ENCODE measurements around the gene CDC14A.
"Not testable (repeated sequence)": the region's sequence is repeated elsewhere in the genome, so short reads cannot be mapped to it uniquely, and the experiment has no call there.

Gene CDC14A

DNA sequence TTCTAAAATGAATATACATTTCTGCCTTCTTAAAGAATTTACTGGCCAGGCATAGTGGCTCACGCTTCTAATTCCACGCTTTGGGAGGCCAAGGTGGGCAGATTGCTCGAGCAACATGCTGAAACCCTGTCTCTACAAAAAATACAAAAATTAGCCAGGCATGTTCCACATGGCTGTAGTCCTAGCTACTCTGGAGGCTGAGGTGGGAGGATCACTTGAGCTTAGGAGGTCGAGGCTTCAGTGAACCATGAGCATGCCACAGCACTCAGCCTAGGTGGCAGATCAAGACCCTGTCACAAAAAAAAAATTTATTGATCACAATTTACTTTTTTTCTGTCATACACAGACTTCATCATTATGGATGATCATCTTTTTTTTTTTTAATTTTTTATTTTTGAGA, 11.5 kb downstream of the CDC14A start:
- no peaks in the 10 kb centered on the region for H3K4me1 ChIP-seq (ENCODE audit: insufficient read depth, low read length, severe bottlenecking)
- H3K9ac ChIP-seq (ENCODE audit: low read length): no peak overlapping the region
- H3K27ac ChIP-seq (ENCODE audit: low read depth, low read length, poor library complexity, severe bottlenecking): no peak overlapping the region
- TF ChIP-seq CTCF (IDR thresholded peaks at IDR 0.05; ENCODE audit: low read length): no peak
- TF ChIP-seq EZH2 (IDR thresholded peaks at IDR 0.05; ENCODE audit: borderline replicate concordance, low read length): no peak
- no peaks in the 10 kb centered on the region for H4K20me1 ChIP-seq (ENCODE audit: insufficient read depth, low read length)
- H2AFZ ChIP-seq (ENCODE audit: low read length): no peak overlapping the region
- H3K9me3 ChIP-seq (ENCODE audit: low read length): no peaks in the 10 kb centered on the region
- no peaks in the 10 kb centered on the region for H3K79me2 ChIP-seq (ENCODE audit: insufficient read depth, low read length)
- no peaks in the 10 kb centered on the region for H3F3A ChIP-seq (ENCODE audit: insufficient read depth, low read length)
- H3K4me3 ChIP-seq (ENCODE audit: low read depth, low read length, poor library complexity, severe bottlenecking): no peak overlapping the region
- no peak overlapping the region for H3K4me2 ChIP-seq (ENCODE audit: low read length)
- no peaks in the 10 kb centered on the region for H3K27me3 ChIP-seq (ENCODE audit: insufficient read depth, low read length)
- H3K9me2 ChIP-seq (ENCODE audit: low read depth, low read length): no peaks in the 10 kb centered on the region
- H3K36me3 ChIP-seq (ENCODE audit: insufficient read depth, low read length): no peaks in the 10 kb centered on the region

- no peak overlapping the region for H2AFZ ChIP-seq (ENCODE audit: low read length)
- H3K4me3 ChIP-seq (ENCODE audit: low read depth, low read length, poor library complexity, severe bottlenecking): no peak overlapping the region
- no peak overlapping the region for H3K27ac ChIP-seq (ENCODE audit: low read depth, low read length, poor library complexity, severe bottlenecking)
- no peaks in the 10 kb centered on the region for H4K20me1 ChIP-seq (ENCODE audit: insufficient read depth, low read length)
- no peak for TF ChIP-seq CTCF (IDR thresholded peaks at IDR 0.05; ENCODE audit: low read length)
- no peak for TF ChIP-seq EZH2 (IDR thresholded peaks at IDR 0.05; ENCODE audit: borderline replicate concordance, low read length)
- no peaks in the 10 kb centered on the region for H3F3A ChIP-seq (ENCODE audit: insufficient read depth, low read length)
- no peak overlapping the region for H3K9ac ChIP-seq (ENCODE audit: low read length)
- no peaks in the 10 kb centered on the region for H3K9me2 ChIP-seq (ENCODE audit: low read depth, low read length)
- no peaks in the 10 kb centered on the region for H3K79me2 ChIP-seq (ENCODE audit: insufficient read depth, low read length)
- H3K27me3 ChIP-seq (ENCODE audit: insufficient read depth, low read length): no peaks in the 10 kb centered on the region
- H3K9me3 ChIP-seq (ENCODE audit: low read length): no peaks in the 10 kb centered on the region
- no peaks in the 10 kb centered on the region for H3K4me1 ChIP-seq (ENCODE audit: insufficient read depth, low read length, severe bottlenecking)
- no peaks in the 10 kb centered on the region for H3K36me3 ChIP-seq (ENCODE audit: insufficient read depth, low read length)
- no peak overlapping the region for H3K4me2 ChIP-seq (ENCODE audit: low read length)
Measured at GRCh38 chr1:100364697-100365096, 12.4 kb downstream of the CDC14A start.

- no peak overlapping the region for H3K4me3 ChIP-seq (ENCODE audit: low read depth, low read length, poor library complexity, severe bottlenecking)
Measured at GRCh38 chr1:100366209-100366525, 13.9 kb downstream of the CDC14A start.

DNA sequence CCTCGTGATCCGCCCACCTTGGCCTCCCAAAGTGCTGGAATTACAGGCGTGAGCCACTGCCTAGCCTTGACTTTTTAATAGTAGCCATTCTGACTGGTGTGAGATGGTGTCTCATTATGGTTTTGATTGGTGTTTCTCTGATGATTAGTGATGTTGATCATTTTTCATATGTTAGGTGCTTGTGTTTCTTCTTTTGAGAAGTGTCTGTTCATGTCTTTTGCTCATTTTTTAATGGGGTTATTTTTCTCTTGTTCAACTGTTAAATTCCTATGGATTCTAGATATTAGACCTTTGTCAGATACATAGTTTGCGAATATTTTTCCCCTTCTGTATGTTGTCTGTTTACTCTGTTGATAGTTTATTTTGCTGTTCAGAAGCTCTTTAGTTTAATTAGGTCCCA, 17.0 kb downstream of the CDC14A start:
- not testable (repeated sequence) for H3K36me3 ChIP-seq (ENCODE audit: insufficient read depth, low read length); H3F3A ChIP-seq (ENCODE audit: insufficient read depth, low read length); H3K4me3 ChIP-seq (ENCODE audit: low read depth, low read length, poor library complexity, severe bottlenecking); H3K4me1 ChIP-seq (ENCODE audit: insufficient read depth, low read length, severe bottlenecking); H3K9me3 ChIP-seq (ENCODE audit: low read length); H3K9me2 ChIP-seq (ENCODE audit: low read depth, low read length); H4K20me1 ChIP-seq (ENCODE audit: insufficient read depth, low read length); H3K27ac ChIP-seq (ENCODE audit: low read depth, low read length, poor library complexity, severe bottlenecking); H3K27me3 ChIP-seq (ENCODE audit: insufficient read depth, low read length); H3K9ac ChIP-seq (ENCODE audit: low read length); H3K79me2 ChIP-seq (ENCODE audit: insufficient read depth, low read length); H2AFZ ChIP-seq (ENCODE audit: low read length); H3K4me2 ChIP-seq (ENCODE audit: low read length)

More at GRCh38 chr1:100366209-100366525, 13.9 kb downstream of the CDC14A start:
- Histone ChIP-seq H3F3A (ENCODE audit: insufficient read depth, low read length) (no peaks in the 10 kb centered on the region), H3K27ac (ENCODE audit: low read depth, low read length, poor library complexity, severe bottlenecking) (no peak overlapping the region), H3K36me3 (ENCODE audit: insufficient read depth, low read length) (no peaks in the 10 kb centered on the region), H3K4me2 (ENCODE audit: low read length) (no peak overlapping the region), H4K20me1 (ENCODE audit: insufficient read depth, low read length) (no peaks in the 10 kb centered on the region), H3K4me1 (ENCODE audit: insufficient read depth, low read length, severe bottlenecking) (no peaks in the 10 kb centered on the region), H3K9me2 (ENCODE audit: low read depth, low read length) (no peaks in the 10 kb centered on the region), H3K9ac (ENCODE audit: low read length) (no peak overlapping the region), H3K27me3 (ENCODE audit: insufficient read depth, low read length) (no peaks in the 10 kb centered on the region), H3K9me3 (ENCODE audit: low read length) (0 out of 2 replicates have a peak, but pooled peaks cover 2% of the 10 kb centered on the region), H2AFZ (ENCODE audit: low read length) (no peak overlapping the region), H3K79me2 (ENCODE audit: insufficient read depth, low read length) (no peaks in the 10 kb centered on the region)
- no peak for TF ChIP-seq EZH2 (IDR thresholded peaks at IDR 0.05; ENCODE audit: borderline replicate concordance, low read length)
- no peak for TF ChIP-seq CTCF (IDR thresholded peaks at IDR 0.05; ENCODE audit: low read length)

DNA sequence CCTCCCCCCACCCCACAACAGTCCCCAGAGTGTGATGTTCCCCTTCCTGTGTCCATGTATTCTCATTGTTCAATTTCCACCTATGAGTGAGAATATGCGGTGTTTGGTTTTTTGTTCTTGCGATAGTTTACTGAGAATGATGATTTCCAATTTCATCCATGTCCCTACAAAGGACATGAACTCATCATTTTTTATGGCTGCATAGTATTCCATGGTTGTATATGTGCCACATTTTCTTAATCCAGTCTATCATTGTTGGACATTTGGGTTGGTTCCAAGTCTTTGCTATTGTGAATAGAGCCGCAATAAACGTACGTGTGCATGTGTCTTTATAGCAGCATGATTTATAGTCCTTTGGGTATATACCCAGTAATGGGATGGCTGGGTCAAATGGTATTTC, 21.6 kb downstream of the CDC14A start:
- H3K4me3 ChIP-seq (ENCODE audit: low read depth, low read length, poor library complexity, severe bottlenecking); H3K9me3 ChIP-seq (ENCODE audit: low read length); H3K36me3 ChIP-seq (ENCODE audit: insufficient read depth, low read length); H3K27ac ChIP-seq (ENCODE audit: low read depth, low read length, poor library complexity, severe bottlenecking); H4K20me1 ChIP-seq (ENCODE audit: insufficient read depth, low read length); H3F3A ChIP-seq (ENCODE audit: insufficient read depth, low read length); H3K9ac ChIP-seq (ENCODE audit: low read length); H3K4me1 ChIP-seq (ENCODE audit: insufficient read depth, low read length, severe bottlenecking); H3K9me2 ChIP-seq (ENCODE audit: low read depth, low read length); H3K27me3 ChIP-seq (ENCODE audit: insufficient read depth, low read length); H2AFZ ChIP-seq (ENCODE audit: low read length); H3K79me2 ChIP-seq (ENCODE audit: insufficient read depth, low read length); H3K4me2 ChIP-seq (ENCODE audit: low read length): not testable (repeated sequence)

DNA sequence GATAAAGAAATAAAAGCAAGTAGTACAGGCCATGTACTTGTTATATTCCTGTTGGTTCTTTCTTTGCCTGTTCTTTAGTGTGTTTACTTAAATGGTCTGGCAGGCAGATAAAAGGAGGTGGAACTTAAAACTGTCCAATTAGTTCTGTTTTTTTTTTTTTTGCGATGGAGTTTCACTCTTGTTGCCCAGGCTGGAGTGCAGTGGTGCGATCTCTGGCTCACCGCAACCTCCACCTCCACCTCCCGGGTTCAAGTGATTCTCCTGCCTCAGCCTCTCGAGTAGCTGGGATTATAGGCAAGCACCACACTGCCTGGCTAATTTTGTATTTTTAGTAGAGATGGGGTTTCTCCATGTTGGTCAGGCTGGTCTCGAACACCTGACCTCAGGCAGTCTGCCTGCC, 24.6 kb downstream of the CDC14A start:
- H2AFZ ChIP-seq (ENCODE audit: low read length); H3K4me2 ChIP-seq (ENCODE audit: low read length); H3K9me2 ChIP-seq (ENCODE audit: low read depth, low read length); H3K9me3 ChIP-seq (ENCODE audit: low read length); H3K9ac ChIP-seq (ENCODE audit: low read length); H4K20me1 ChIP-seq (ENCODE audit: insufficient read depth, low read length); H3K36me3 ChIP-seq (ENCODE audit: insufficient read depth, low read length); H3K27ac ChIP-seq (ENCODE audit: low read depth, low read length, poor library complexity, severe bottlenecking); H3K4me1 ChIP-seq (ENCODE audit: insufficient read depth, low read length, severe bottlenecking); H3K4me3 ChIP-seq (ENCODE audit: low read depth, low read length, poor library complexity, severe bottlenecking); H3K27me3 ChIP-seq (ENCODE audit: insufficient read depth, low read length); H3F3A ChIP-seq (ENCODE audit: insufficient read depth, low read length); H3K79me2 ChIP-seq (ENCODE audit: insufficient read depth, low read length): not testable (repeated sequence)
